ENCODE results near the gene SORCS1. TPM values are rescaled to one million over a fixed set of nuclear protein-coding genes. Genes with fewer than 3 reads are reported as not detected.

The SORCS1 gene
- total and polyA plus RNA-seq, 12 donors = 0.30 to 5.5 (median 1.3) TPM

- intact Hi-C loops (cut with DNase I) = no loop called here
- Histone ChIP-seq H3K4me3 (no peak overlapping the region), H3K27me3 (no peaks in the 10 kb centered on the region), H3K36me3 (no peaks in the 10 kb centered on the region), H3K27ac (no peak overlapping the region), H3K9me3 (no peaks in the 10 kb centered on the region), H3K4me1 (no peaks in the 10 kb centered on the region)
- no peak for ATAC-seq
- no peak for TF ChIP-seq CTCF (IDR thresholded peaks at IDR 0.05)
- DNase-seq = no peak
- 71 to 78% methylated on average over 6 of the region's 6 CpGs for WGBS, 2 donors
These were observed 449.6 kb downstream of the SORCS1 start for GRCh38 chr10:106714734-106715555.

GRCh38 chr10:106713846-106714245, 450.7 kb downstream of the SORCS1 start:
- intact Hi-C loops (cut with DNase I) = no loop called here
- H3K27me3 ChIP-seq = no peaks in the 10 kb centered on the region
- WGBS, 2 donors = 50 to 58% methylated on average over 2 of the region's 2 CpGs
- H3K27ac ChIP-seq = no peak overlapping the region
- ATAC-seq (no peak), DNase-seq (no peak)
- no peaks in the 10 kb centered on the region for H3K36me3 ChIP-seq
- no peak for TF ChIP-seq CTCF (IDR thresholded peaks at IDR 0.05)
- no peaks in the 10 kb centered on the region for H3K9me3 ChIP-seq
- H3K4me1 ChIP-seq = no peaks in the 10 kb centered on the region
- no peak overlapping the region for H3K4me3 ChIP-seq

GRCh38 chr10:106712988-106713387, 451.5 kb downstream of the SORCS1 start:
- intact Hi-C loops (cut with DNase I) = no loop called here
- H3K4me1 ChIP-seq = no peaks in the 10 kb centered on the region
- no peak for TF ChIP-seq CTCF (IDR thresholded peaks at IDR 0.05)
- no peaks in the 10 kb centered on the region for H3K9me3 ChIP-seq
- no peaks in the 10 kb centered on the region for H3K36me3 ChIP-seq
- ATAC-seq (no peak), DNase-seq (no peak)
- H3K27ac ChIP-seq = no peak overlapping the region
- no peaks in the 10 kb centered on the region for H3K27me3 ChIP-seq
- no peak overlapping the region for H3K4me3 ChIP-seq
- 61 to 64% methylated on average over 1 of the region's 1 CpG for WGBS, 2 donors

GRCh38 chr10:106711313-106711906, 453.1 kb downstream of the SORCS1 start:
- DNase-seq = peak in 1 of 2 donors; percentile 20

More at GRCh38 chr10:106711313-106711906, 453.1 kb downstream of the SORCS1 start:
- Histone ChIP-seq H3K4me1 (no peaks in the 10 kb centered on the region), H3K27me3 (no peaks in the 10 kb centered on the region), H3K27ac (no peak overlapping the region), H3K36me3 (no peaks in the 10 kb centered on the region), H3K9me3 (no peaks in the 10 kb centered on the region), H3K4me3 (no peak overlapping the region)
- ATAC-seq = no peak
- WGBS, 2 donors = 78% methylated on average over 6 of the region's 6 CpGs
- intact Hi-C loops (cut with DNase I) = no loop called here
- TF ChIP-seq CTCF (IDR thresholded peaks at IDR 0.05) = peak in 8 of 9 donors; percentile 27 to 75 (median 51)
